Heart left ventricle (tissue), 13 donors: ENCODE data around the gene AFF3.

Source experiments
- POLR2A ChIP-seq, 2 donors: fragments of 450-650 bp; IDR thresholded peaks; one replicate each; pipeline ENCODE4 v1.6.1; 2017; ENCODE audit warnings: antibody characterized with exemption in 2 of 2, mild to moderate bottlenecking in 2 of 2, moderate library complexity in 2 of 2
- TF ChIP-seq, protein P1 (sequence below), 12 donors: fragments of 200-600 bp; sonication (generic) in 4 of 12; IDR thresholded peaks; one replicate each; pipeline versions ENCODE4 v1.5.0 to v1.8.0; 2018 to 2022; ENCODE audit warnings: antibody characterized with exemption in 12 of 12, mild to moderate bottlenecking in 5 of 12
- donor health status: ischemic (EF 13 %, LVEDD 7.1; RV severe dilation, severe dysfunction).
- donor health status: DM: no; HTN: yes; CAD: no.
- donor health status: DM: no; HTN: no; CAD: no.
- donor health status: ischemic (EF 25% LVEDD 6.9; RV normal size, moderate dysfunction).
- donor health status: ischemic (EF 25% LVEDD 5.7; RV mildly dilated, moderate dysfunction).
- donor health status: ischemic (EF 35%, LVEDD 5.7; RV mildly dilated, moderate dysfunction).
- donor health status: nonischemic (EF 11% LVEDD 7.7; RV severe dilation, severe dysfunction).
- donor health status: DM: yes; HTN: yes; CAD: no.
- donor health status: PGD.
- donor health status: ischemic (EF 29% LVEDD 5.4; RV normal size, mild dysfunction).
- donor health status: nonischemic (EF 23%, LVEDD 6.1; RV moderate dilation, normal function).

GRCh38 chr2:99865818-99866676 lies 276.3 kb downstream of the AFF3 start:
- TF ChIP-seq, protein P1, sequence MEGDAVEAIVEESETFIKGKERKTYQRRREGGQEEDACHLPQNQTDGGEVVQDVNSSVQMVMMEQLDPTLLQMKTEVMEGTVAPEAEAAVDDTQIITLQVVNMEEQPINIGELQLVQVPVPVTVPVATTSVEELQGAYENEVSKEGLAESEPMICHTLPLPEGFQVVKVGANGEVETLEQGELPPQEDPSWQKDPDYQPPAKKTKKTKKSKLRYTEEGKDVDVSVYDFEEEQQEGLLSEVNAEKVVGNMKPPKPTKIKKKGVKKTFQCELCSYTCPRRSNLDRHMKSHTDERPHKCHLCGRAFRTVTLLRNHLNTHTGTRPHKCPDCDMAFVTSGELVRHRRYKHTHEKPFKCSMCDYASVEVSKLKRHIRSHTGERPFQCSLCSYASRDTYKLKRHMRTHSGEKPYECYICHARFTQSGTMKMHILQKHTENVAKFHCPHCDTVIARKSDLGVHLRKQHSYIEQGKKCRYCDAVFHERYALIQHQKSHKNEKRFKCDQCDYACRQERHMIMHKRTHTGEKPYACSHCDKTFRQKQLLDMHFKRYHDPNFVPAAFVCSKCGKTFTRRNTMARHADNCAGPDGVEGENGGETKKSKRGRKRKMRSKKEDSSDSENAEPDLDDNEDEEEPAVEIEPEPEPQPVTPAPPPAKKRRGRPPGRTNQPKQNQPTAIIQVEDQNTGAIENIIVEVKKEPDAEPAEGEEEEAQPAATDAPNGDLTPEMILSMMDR (IDR thresholded peaks at IDR 0.05): no peak
- TF ChIP-seq POLR2A (IDR thresholded peaks at IDR 0.05): no peak
